ENCODE results near the gene PRKAG1. TPM values are rescaled to one million over a fixed set of nuclear protein-coding genes. Genes with fewer than 3 reads are reported as not detected.

PRKAG1 gene
- total RNA-seq, 1 experiment from 2014 or later: 51.1 TPM

DNA sequence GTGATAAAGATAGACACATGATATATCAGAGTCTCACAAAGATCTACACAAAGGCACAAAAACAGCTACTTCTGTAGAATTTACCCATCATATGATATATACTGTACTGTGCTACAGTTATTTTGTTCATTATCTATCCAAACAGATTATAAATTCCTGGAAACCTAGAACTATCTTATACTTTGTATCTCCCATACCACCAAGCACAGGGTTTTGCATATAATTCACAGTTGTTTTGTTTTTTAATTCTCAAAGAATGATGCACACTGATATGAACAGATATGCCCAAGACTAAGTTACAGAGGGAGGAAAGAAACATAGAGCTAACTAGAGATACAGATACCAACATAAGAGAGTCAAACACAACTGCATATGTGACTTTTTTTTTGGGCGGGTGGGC lies 3.4 kb downstream of the PRKAG1 start:
- H3K4me3 ChIP-seq (ENCODE audit: insufficient read depth, low read depth, low read length): no peak overlapping the region
- no peak for DNase-seq
- peaks cover 1% of the 10 kb centered on the region for H3K36me3 ChIP-seq (replicated peaks; ENCODE audit: control insufficient read depth, insufficient read depth, low read length)
- no peaks in the 10 kb centered on the region for H3K27me3 ChIP-seq (ENCODE audit: control insufficient read depth, insufficient read depth, low read length)

DNA sequence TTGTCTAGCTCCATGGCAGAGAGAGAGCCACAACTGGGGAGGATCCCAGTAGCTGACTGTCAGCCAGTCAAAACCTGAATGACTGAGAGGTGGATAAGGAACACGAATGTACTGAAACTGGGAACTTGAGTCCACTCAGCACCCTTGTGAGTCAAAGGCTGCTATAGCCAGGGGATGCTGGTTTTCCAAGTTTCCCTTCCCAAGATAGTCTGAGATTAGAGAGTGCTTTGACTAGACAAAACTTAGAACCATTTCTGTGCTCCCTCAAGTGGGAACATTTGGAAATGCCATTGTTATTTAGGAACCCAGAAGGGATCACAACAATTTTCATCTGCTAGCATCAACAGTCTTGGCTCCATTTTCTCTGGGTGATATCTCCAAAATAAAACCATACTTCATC lies 4.0 kb downstream of the PRKAG1 start:
- no peak overlapping the region for H3K4me3 ChIP-seq (ENCODE audit: insufficient read depth, low read depth, low read length)
- peaks cover 1% of the 10 kb centered on the region for H3K36me3 ChIP-seq (replicated peaks; ENCODE audit: control insufficient read depth, insufficient read depth, low read length)
- no peak for DNase-seq
- H3K27me3 ChIP-seq (ENCODE audit: control insufficient read depth, insufficient read depth, low read length): no peaks in the 10 kb centered on the region

DNA sequence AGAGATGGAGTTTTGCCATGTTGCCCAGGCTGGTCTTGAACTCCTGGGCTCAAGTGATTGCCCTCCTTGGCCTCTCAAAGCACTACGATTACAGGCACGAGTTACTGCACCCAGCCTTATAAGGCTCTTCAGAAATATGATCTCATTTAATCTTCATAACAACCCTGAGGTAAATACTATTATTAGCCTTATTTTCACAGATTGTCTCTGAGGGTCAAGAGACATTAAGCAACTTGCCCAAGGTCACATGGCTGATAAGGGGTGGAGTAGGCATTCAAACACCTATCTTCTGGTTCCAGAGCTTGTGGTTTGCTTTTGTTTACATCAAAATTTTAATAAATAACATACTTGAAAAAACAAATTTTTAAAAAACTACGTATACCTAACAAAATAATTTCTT lies 5.1 kb downstream of the PRKAG1 start:
- DNase-seq: no peak
- no peaks in the 10 kb centered on the region for H3K27me3 ChIP-seq (ENCODE audit: control insufficient read depth, insufficient read depth, low read length)
- no peak overlapping the region for H3K4me3 ChIP-seq (ENCODE audit: insufficient read depth, low read depth, low read length)
- H3K36me3 ChIP-seq (replicated peaks; ENCODE audit: control insufficient read depth, insufficient read depth, low read length): peaks cover 1% of the 10 kb centered on the region

DNA sequence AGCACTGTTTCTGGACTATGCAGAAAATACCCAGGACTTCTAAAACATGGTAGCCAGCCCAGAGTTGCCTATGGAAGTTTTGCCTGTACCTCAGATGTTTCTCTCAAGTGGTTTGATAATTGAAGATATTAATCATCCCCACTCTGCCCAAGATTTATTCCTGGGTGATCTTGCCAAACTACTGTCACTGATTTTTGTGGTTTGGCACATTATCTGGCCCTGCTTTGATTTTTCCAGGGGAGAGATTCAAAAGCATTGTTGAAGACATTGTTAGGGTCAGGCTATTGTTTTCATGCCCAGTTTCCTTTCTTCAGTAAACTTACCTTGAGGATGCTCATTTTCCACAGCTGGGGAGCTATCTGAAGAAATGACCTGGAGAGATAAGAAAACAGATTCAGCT lies 5.8 kb downstream of the PRKAG1 start:
- no peak for DNase-seq
- Histone ChIP-seq H3K27me3 (ENCODE audit: control insufficient read depth, insufficient read depth, low read length) (no peaks in the 10 kb centered on the region), H3K4me3 (ENCODE audit: insufficient read depth, low read depth, low read length) (no peak overlapping the region), H3K36me3 (replicated peaks; ENCODE audit: control insufficient read depth, insufficient read depth, low read length) (peaks cover 1% of the 10 kb centered on the region)

DNA sequence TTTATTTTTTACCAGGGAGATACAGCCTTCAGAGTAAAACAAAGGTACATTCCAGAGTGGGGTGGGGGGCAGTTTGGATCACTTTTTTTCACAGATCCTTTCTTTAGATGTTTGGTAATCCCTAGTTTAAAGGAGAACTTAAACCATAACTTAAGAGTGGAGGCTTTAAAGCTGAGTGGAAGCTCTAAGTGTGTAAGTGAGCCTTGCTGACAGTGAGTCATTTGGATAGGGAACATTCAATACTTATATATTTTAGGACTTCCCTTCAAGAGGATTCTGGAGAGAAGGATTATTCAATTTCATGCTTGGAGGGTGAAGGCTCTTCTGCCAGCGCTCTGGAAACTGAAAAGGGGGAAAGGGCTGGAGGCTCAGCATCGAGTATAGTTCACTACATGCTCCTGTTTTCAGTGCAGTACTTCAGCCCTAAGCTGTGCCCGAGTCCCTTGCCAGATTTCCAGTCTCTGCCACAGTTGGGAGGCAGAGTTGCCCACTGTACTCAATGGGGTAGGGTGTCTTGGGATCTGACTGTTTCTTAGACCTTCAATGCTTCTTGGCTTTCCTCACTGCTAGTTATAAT lies 8.4 kb downstream of the PRKAG1 start:
- H3K27me3 ChIP-seq (ENCODE audit: control insufficient read depth, insufficient read depth, low read length): no peaks in the 10 kb centered on the region
- peaks cover 1% of the 10 kb centered on the region for H3K36me3 ChIP-seq (replicated peaks; ENCODE audit: control insufficient read depth, insufficient read depth, low read length)
- no peak for DNase-seq
- H3K4me3 ChIP-seq (ENCODE audit: insufficient read depth, low read depth, low read length): no peak overlapping the region

DNA sequence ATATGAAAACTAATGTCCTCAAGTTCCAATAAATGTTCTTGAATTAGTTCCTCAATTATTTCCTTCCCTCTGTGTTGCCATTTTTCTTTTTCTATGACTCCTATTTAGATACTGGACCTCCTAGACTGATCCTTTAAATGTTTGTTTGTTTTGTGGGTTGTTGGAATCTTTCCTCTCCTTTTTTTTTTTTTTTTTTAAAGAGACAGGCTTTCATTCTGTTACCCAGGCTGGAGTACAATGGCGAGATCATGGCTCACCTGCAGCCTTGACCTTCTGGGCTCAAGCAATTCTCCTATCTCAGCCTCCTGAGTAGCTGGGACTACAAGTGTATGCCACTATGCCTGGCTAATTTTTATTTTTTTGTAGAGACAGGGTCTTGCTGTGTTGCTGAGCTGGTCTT lies 9.6 kb downstream of the PRKAG1 start:
- Histone ChIP-seq H3K27me3 (ENCODE audit: control insufficient read depth, insufficient read depth, low read length) (no peaks in the 10 kb centered on the region), H3K4me3 (ENCODE audit: insufficient read depth, low read depth, low read length) (no peak overlapping the region), H3K36me3 (replicated peaks; ENCODE audit: control insufficient read depth, insufficient read depth, low read length) (peaks cover 5% of the 10 kb centered on the region)
- DNase-seq: no peak

DNA sequence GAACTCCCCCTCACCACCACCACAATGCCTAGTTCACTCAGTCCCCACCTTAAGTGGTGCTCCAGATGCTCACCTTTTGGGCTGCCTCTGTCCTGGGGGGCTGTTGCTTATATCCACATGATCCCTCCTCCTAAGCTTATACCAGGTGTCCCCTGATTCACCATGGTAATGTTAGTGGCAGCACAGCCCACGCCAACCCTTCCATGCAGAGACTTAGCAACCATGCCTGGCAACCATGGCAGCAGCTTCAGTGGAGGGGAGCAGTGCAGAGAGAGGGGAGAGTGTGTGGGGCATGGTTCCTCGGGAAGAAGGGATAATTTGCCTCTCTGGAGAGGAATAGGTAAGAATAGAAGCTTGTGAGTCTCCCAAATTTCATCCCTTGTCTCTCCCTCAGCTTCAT lies 18.2 kb downstream of the PRKAG1 start:
- Histone ChIP-seq H3K4me3 (ENCODE audit: insufficient read depth, low read depth, low read length) (no peak overlapping the region), H3K27me3 (ENCODE audit: control insufficient read depth, insufficient read depth, low read length) (peaks cover 56% of the 10 kb centered on the region), H3K36me3 (replicated peaks; ENCODE audit: control insufficient read depth, insufficient read depth, low read length) (peaks cover 8% of the 10 kb centered on the region)
- DNase-seq: no peak

DNA sequence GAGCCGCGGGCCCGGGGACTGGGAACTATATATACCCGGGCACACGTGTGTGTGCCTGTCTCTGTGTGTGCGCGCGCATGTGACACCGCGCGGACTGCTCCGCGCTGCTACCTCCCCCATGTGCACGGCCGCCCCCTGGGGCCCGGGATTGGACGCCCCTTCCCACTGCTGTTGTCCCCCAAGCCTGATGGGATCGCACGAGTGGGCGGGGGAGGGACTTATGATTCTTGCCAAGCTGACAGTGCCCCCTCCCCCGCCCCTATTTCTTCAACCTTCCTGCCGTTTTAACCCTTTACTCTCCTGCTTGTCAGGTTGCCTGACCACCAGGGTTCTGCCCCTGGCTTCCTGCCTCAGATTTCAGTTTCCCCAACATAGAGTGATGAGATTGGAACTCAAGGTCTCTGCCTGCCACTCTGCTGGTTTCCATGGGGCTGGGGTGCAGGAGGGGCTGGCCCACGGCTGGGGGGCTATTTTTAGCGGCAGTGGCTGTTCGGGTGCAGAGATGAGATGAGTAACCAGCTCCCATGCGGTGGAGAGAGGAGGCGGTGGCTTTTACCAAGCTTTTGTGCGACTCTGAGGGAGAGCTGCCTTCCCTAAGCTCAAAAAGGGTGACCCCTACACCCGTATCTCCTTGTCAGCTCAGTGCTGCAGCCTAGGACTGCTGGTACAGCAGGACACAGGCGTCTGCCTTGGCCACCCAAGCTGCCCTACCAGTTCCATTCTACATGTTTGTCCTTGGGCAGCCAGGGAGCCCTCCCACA lies 19.0 kb downstream of the PRKAG1 start, which contains the start of gene DDN:
TSS of gene DDN (minus strand) at position 5 of the 761 bp plus-strand sequence. CDS start 88 bp downstream, outside the sequence.
- Histone ChIP-seq H3K4me3 (ENCODE audit: insufficient read depth, low read depth, low read length) (peak within 1 kb of the TSS; percentile 48), H3K27me3 (ENCODE audit: control insufficient read depth, insufficient read depth, low read length) (peaks cover 64% of the 10 kb centered on the region), H3K36me3 (replicated peaks; ENCODE audit: control insufficient read depth, insufficient read depth, low read length) (peaks cover 6% of the 10 kb centered on the region; the same call in 1 of the 2 replicates)
- peak; percentile 87 for DNase-seq

DNA sequence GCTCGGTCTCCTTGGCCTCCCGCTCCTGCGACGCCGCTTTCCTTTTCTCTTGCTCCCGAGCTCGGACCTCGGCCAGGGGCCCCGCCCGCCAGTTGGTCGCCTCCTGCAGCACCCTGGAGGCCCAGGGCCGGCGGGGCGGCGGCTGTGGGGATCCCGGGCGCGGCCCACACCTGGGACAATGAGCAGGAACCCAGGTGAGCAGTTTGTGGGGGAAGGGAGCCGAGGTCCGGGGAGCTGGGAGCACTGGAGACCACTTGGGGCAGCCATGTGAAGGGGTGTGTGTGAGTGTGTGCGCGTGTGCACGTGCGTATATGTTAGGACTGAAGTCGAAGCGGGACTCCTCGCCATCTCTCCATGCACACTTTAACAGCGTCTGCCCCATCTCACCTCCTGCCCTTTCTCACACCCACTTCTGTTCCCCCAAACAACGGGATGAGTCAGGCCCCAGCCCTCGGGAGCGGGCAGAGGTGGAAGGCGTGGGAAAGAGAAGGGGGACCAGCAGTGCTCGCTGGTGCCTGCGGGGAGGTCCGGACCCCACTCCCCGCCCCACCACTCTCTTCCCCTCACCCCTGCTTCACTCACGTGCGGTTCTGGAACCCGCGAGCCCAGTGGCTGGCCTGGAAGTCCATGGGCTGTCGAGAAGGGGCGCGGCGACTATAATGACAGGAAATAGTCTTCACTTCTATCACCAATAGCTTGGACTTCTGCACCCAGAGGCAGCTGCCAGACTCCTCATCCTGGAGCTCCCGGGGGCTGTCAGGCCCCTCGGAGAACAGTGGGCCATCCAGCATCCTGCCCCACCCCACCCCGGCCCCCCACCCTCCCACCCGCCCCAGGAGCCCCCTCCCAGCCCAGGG lies 19.9 kb downstream of the PRKAG1 start:
- H3K36me3 ChIP-seq (replicated peaks; ENCODE audit: control insufficient read depth, insufficient read depth, low read length): peaks cover 4% of the 10 kb centered on the region; the same call in 1 of the 2 replicates
- peak; percentile 79 for DNase-seq
- peaks cover 72% of the 10 kb centered on the region for H3K27me3 ChIP-seq (ENCODE audit: control insufficient read depth, insufficient read depth, low read length)
- peak overlapping the region; percentile 48 for H3K4me3 ChIP-seq (ENCODE audit: insufficient read depth, low read depth, low read length)

DNA sequence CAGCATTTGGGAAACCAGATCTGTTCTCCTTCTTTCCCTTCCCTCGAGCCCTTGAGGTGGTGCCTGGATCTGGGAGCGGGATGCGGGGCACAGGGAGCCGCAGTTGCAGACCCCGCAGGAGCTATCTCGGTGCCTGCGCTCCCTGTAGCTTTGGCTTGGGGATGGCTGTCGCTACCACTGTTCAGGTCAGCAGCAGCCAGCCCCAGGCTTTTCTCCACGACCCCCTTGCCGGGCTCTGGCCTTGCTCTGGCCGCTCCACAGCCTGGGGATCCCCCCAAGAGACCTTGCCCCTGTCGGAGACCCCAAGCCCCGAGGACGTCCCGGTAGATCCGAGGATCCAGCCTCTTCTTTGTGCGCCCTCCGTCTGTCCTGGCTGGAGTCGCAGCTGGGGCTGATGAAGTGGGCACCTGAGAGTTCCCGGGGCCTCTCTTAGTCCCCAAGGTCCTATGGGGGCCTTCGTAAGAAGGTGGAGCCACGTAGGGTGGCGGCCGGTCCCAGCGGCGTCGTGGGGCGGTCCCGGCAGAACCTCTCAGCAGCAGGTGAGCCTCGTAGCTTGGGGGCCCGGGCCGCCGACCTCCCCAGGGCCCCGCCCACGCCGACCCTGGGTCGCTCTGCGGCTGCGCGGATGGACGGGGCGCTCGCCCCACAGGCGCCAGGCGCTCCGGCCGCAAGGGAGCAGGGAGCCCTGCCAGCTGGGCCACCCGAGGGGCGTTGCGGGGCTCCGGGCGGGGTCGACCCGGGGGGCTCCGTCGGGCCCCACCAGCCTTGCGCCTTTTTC lies 20.7 kb downstream of the PRKAG1 start:
- peak overlapping the region; percentile 48 for H3K4me3 ChIP-seq (ENCODE audit: insufficient read depth, low read depth, low read length)
- peaks cover 80% of the 10 kb centered on the region for H3K27me3 ChIP-seq (ENCODE audit: control insufficient read depth, insufficient read depth, low read length)
- peak; percentile 97 for DNase-seq
- H3K36me3 ChIP-seq (replicated peaks; ENCODE audit: control insufficient read depth, insufficient read depth, low read length): peaks cover 3% of the 10 kb centered on the region; the same call in 1 of the 2 replicates

DNA sequence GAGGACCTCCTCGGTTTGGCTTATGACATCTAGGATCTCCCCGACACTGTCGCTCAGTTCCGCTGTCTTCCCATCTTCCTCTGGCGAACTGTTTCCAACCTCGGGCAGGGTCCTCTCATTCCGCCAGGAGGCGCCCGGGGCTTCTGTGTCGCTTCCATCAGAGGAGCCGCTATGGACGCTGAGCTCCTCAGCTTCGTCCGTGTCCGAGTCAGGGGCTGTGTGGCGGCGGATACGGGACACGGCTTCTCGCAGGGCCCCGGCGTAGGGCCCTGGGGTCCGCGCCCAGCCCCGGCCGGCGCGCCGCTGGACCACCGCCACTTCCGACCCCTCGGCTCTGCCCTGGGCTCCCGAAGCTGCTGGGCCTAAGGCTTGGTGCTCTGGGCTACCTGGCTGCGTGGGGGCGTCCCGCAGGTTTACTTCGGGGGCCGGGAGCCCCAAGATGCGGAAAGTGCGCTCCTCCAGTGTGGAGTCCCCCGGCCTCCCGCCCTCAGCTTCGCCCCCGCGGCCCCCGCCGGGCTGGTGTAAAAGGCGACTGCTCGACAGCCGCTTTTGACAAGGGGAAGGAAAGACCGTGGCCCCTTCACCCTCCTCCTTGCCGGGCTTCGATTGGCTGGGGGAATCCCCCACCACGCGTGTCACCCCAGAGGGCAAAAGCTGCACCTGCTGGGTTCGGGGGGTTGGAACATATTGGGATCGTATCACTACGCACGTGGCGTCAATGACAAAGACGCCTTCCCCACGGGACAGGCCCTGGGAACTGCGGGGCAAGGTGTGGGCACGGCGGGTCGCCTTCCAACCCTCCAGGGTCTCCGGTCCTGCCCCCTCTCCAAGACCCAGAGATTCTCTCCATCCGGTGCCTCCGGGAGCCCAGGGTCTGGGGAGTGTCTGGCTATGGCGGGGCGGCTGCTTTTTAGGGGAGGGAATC lies 21.5 kb downstream of the PRKAG1 start:
- peak; percentile 91 for DNase-seq
- H3K4me3 ChIP-seq (ENCODE audit: insufficient read depth, low read depth, low read length): peak overlapping the region; percentile 48
- peaks cover 81% of the 10 kb centered on the region for H3K27me3 ChIP-seq (ENCODE audit: control insufficient read depth, insufficient read depth, low read length)
- H3K36me3 ChIP-seq (replicated peaks; ENCODE audit: control insufficient read depth, insufficient read depth, low read length): no peaks in the 10 kb centered on the region; the same call in 1 of the 2 replicates

DNA sequence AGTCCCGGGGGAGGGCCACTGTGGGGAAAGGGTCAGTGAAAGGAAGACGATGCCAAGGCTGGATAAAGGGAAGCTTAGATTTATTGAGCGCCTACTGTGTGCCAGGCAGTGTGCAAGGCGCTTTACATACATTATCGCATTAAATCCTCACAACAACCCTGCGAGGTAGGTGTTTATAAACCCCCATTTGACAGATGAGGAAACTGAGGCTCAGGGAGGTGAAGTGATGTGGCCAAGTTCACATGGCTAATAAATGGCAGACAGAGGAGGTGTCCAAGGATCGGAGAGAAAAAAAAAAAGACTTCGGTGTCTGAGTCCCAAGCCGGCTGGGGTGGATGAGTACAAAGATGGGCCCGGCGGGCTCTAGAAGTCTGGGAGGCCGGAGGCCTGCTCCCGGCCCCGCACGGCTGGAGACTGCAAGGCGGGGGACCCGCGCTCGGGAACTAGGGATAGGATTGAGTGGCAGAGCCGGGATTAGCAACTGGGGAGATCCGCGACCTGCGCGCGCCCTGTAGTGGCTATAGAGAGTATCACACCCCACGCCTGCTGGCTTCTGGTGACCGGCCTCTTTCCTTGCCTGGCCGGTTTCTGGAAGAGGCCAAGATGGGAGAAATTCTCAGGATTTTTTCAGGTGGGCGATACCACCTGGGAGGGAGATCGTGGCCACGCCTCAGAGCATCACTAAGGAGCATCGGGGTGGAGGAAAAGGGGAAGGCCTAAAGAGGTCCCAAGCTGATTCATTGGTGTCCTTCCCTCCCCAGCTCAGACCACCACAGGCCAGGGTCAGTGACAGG lies 23.3 kb downstream of the PRKAG1 start:
- H3K36me3 ChIP-seq (replicated peaks; ENCODE audit: control insufficient read depth, insufficient read depth, low read length): no peaks in the 10 kb centered on the region
- H3K27me3 ChIP-seq (ENCODE audit: control insufficient read depth, insufficient read depth, low read length): peaks cover 73% of the 10 kb centered on the region
- peak overlapping the region; percentile 3; the same call in 1 of the 2 replicates for H3K4me3 ChIP-seq (ENCODE audit: insufficient read depth, low read depth, low read length)
- peak; percentile 98 for DNase-seq
